Osteoblast (primary cell): ENCODE results near the gene BCAT1. TPM values are rescaled to one million over a fixed set of nuclear protein-coding genes. Genes with fewer than 3 reads are reported as not detected.
A peak's percentile ranks its signal among the peaks of the same experiment; 100 is the strongest.

Source experiments
- DNase-seq: peaks from one replicate; pipeline ENCODE4 v3.0.0; 2011; ENCODE audit warnings: low spot score, mixed read lengths; ENCODE audit not compliant: insufficient read length; ENCODE audit errors: missing footprints
- H2AFZ ChIP-seq: 2 replicates; pipeline ENCODE4 v1.6.0; 2011; ENCODE audit warnings: mild to moderate bottlenecking, low read length
- H3K27ac ChIP-seq: 2 replicates; pipeline ENCODE4 v1.5.1; 2011; ENCODE audit warnings: mild to moderate bottlenecking, low read depth, low read length, moderate library complexity
- H3K27me3 ChIP-seq: 2 replicates; pipeline ENCODE4 v1.6.0; 2012; ENCODE audit warnings: mild to moderate bottlenecking, control low read depth, inconsistent platforms, low read length, moderate library complexity; ENCODE audit not compliant: insufficient read depth
- H3K36me3 ChIP-seq: 2 replicates; pipeline ENCODE4 v1.5.1; 2011; ENCODE audit warnings: mild to moderate bottlenecking, low read length, control low read depth, moderate library complexity; ENCODE audit not compliant: insufficient read depth
- H3K4me1 ChIP-seq: 2 replicates; pipeline ENCODE4 v1.5.1; 2011; ENCODE audit warnings: mild to moderate bottlenecking, low read length, control low read depth, moderate library complexity; ENCODE audit not compliant: insufficient read depth
- H3K4me2 ChIP-seq: 2 replicates; pipeline ENCODE4 v1.6.0; 2011; ENCODE audit warnings: mild to moderate bottlenecking, low read length; ENCODE audit not compliant: insufficient read depth
- H3K4me3 ChIP-seq: fragments of 200-600 bp; sonication (generic); 3 replicates; pipeline ENCODE4 v1.5.1; 2012; ENCODE audit warnings: mild to moderate bottlenecking, low read length, inconsistent platforms; ENCODE audit not compliant: insufficient read depth
- H3K79me2 ChIP-seq: 2 replicates; pipeline ENCODE4 v1.6.0; 2012; ENCODE audit warnings: mild to moderate bottlenecking, low read length, control low read depth, inconsistent platforms; ENCODE audit not compliant: insufficient read depth
- H3K9me3 ChIP-seq: 2 replicates; pipeline ENCODE4 v1.5.1; 2011; ENCODE audit warnings: low read depth, low read length, control low read depth
- H4K20me1 ChIP-seq: 2 replicates; pipeline ENCODE4 v1.6.0; 2012; ENCODE audit warnings: mild to moderate bottlenecking, low read length, control low read depth; ENCODE audit not compliant: insufficient read depth
- CTCF ChIP-seq: IDR thresholded peaks from 2 replicates; pipeline ENCODE4 v1.5.1; 2011; ENCODE audit warnings: mild to moderate bottlenecking, low read depth, low read length, moderate library complexity; ENCODE audit errors: extremely low read depth
- total RNA-seq: library from RNA; depleted of rRNA; stranded (reverse); fragments of >200 nt; gene quantifications from 2 replicates; pipeline ENCODE4 v1.2.3, GENCODE V29; 2012

The BCAT1 gene
- total RNA-seq, 1 donor = 273 TPM

DNA sequence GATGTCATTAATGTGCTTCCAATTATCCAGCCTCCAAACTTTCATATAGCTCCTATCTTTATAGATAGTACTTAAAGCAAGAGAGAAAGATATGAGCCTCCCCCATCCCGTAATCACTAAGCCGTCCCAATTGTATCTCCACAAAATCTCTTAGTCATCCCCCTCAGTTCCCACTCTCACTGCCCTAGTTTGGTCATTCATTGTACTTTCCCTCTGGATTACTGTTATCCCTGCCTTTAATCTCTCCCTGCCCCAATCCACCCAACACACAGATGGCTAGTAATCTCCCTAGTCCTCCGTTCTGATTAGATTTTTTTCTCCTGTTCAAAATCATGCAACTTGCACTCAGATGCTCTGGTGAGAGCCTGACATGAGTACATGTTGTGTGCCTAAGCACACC, 5.4 kb upstream of the BCAT1 start:
- Histone ChIP-seq H3K27ac (no peak overlapping the region), H3K4me3 (no peak overlapping the region), H3K27me3 (no peaks in the 10 kb centered on the region), H2AFZ (no peak overlapping the region), H3K9me3 (no peaks in the 10 kb centered on the region), H3K4me1 (peaks cover 2% of the 10 kb centered on the region), H3K36me3 (no peaks in the 10 kb centered on the region), H4K20me1 (no peaks in the 10 kb centered on the region), H3K79me2 (no peaks in the 10 kb centered on the region), H3K4me2 (no peak overlapping the region)
- no peak for TF ChIP-seq CTCF
- DNase-seq = peak; percentile 45

DNA sequence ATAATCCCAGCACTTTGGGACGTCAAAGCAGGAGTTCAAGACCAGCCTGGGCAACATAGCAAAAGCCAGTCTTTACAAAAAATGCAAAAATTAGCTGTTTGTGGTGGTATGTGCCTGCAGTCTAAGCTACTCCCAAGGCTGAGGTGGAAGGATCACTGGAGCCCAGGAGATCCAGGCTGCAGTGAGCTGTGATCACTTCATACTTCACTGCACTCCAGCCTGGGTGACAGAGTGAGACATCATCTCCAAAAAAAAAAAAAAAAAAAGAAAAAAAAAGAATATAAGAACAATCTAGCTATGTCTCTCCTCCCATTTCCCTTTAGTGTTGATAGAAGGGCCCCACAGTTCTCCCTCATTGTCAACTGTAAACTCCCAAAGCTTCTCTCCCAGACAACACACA, 3.5 kb upstream of the BCAT1 start:
- H3K4me3 ChIP-seq = no peak overlapping the region
- no peaks in the 10 kb centered on the region for H3K36me3 ChIP-seq
- peaks cover 15% of the 10 kb centered on the region for H3K79me2 ChIP-seq
- H4K20me1 ChIP-seq = no peaks in the 10 kb centered on the region
- no peak overlapping the region for H3K27ac ChIP-seq
- H3K4me1 ChIP-seq = peaks cover 5% of the 10 kb centered on the region
- H3K4me2 ChIP-seq = no peak overlapping the region
- no peaks in the 10 kb centered on the region for H3K9me3 ChIP-seq
- no peak overlapping the region for H2AFZ ChIP-seq
- TF ChIP-seq CTCF = no peak
- DNase-seq = no peak
- no peaks in the 10 kb centered on the region for H3K27me3 ChIP-seq

GRCh38 chr12:24950231-24950834, 1.4 kb upstream of the BCAT1 start:
- Histone ChIP-seq H3K79me2 (peaks cover 35% of the 10 kb centered on the region), H4K20me1 (no peaks in the 10 kb centered on the region), H3K27me3 (no peaks in the 10 kb centered on the region), H3K4me2 (no peak overlapping the region), H3K27ac (no peak overlapping the region), H3K4me3 (no peak overlapping the region), H3K9me3 (no peaks in the 10 kb centered on the region), H3K4me1 (peaks cover 21% of the 10 kb centered on the region), H2AFZ (no peak overlapping the region), H3K36me3 (peaks cover 3% of the 10 kb centered on the region)
- DNase-seq = no peak
- TF ChIP-seq CTCF = no peak

GRCh38 chr12:24948420-24948756, 513 bp downstream of the BCAT1 start:
- Histone ChIP-seq H3K27me3 (no peaks in the 10 kb centered on the region), H3K36me3 (peaks cover 8% of the 10 kb centered on the region), H2AFZ (peak overlapping the region; percentile 96), H3K27ac (peak overlapping the region; percentile 91), H3K4me3 (peak overlapping the region; percentile 98), H3K9me3 (no peaks in the 10 kb centered on the region), H3K79me2 (peaks cover 51% of the 10 kb centered on the region), H3K4me2 (peak overlapping the region; percentile 75), H4K20me1 (no peaks in the 10 kb centered on the region), H3K4me1 (peaks cover 25% of the 10 kb centered on the region)
- peak; percentile 86 for DNase-seq
- TF ChIP-seq CTCF = no peak
